Vagina (tissue), 2 donors: Measurements from ENCODE around the gene ZBED5. TPM values are rescaled to one million over a fixed set of nuclear protein-coding genes. Genes with fewer than 3 reads are reported as not detected.

Experiments
- DNase-seq, 2 donors: peaks; one replicate each; pipeline ENCODE4 v3.0.0-alpha.2; 2017; ENCODE audit errors: extremely low spot score in 2 of 2
- H3K27ac ChIP-seq: fragments of 200-600 bp; sonication (generic); one replicate; pipeline ENCODE4 v1.5.1; 2019
- H3K27me3 ChIP-seq: fragments of 200-600 bp; sonication (generic); one replicate; pipeline ENCODE4 v1.5.1; 2019
- H3K36me3 ChIP-seq, 2 donors: fragments of 200-600 bp; sonication (generic); one replicate each; pipeline ENCODE4 v1.5.1; 2017 to 2019
- H3K4me1 ChIP-seq: fragments of 200-600 bp; sonication (generic); one replicate; pipeline ENCODE4 v1.5.1; 2019
- H3K4me3 ChIP-seq, 2 donors: fragments of 200-600 bp; sonication (generic); 1 replicate in 1 of 2; 2 replicates in 1 of 2; pipeline ENCODE4 v1.5.1; 2016 to 2019
- H3K9me3 ChIP-seq: fragments of 200-600 bp; sonication (generic); one replicate; pipeline ENCODE4 v1.5.1; 2019
- POLR2A ChIP-seq, 2 donors: fragments of 450-650 bp; IDR thresholded peaks; one replicate each; pipeline ENCODE4 v1.6.1; 2017; ENCODE audit warnings: antibody characterized with exemption in 2 of 2, mild to moderate bottlenecking in 2 of 2, moderate library complexity in 2 of 2
- POLR2AphosphoS5 ChIP-seq, 2 donors: sonication (generic); formaldehyde crosslinking; IDR thresholded peaks; one replicate each; pipeline ENCODE4 v1.9.0; 2017; ENCODE audit warnings: antibody characterized with exemption in 2 of 2, mild to moderate bottlenecking in 2 of 2, low read depth in 1 of 2; ENCODE audit not compliant: insufficient read depth in 1 of 2
- intact Hi-C: fragments of 100-400 bp; cut with DNase I; formaldehyde crosslinking; loops from one replicate; pipeline ENCODE4 v1.15.1; 2023
- total RNA-seq: library from RNA; depleted of rRNA; stranded (reverse); fragments of >200 nt; gene quantifications from one replicate; pipeline ENCODE4 v1.2.3, GENCODE V29; 2016
- TF ChIP-seq, protein P1 (sequence below), 3 experiments: fragments of 450-650 bp in 2 of 3; fragments of 200-600 bp in 1 of 3; sonication (generic) in 1 of 3; IDR thresholded peaks; one replicate each; pipeline ENCODE4 v1.5.1; 2017 to 2019; ENCODE audit warnings: antibody characterized with exemption in 3 of 3, mild to moderate bottlenecking in 2 of 3, moderate library complexity in 2 of 3

The ZBED5 gene
- total RNA-seq, 1 donor from 2014 or later, result 40.8 TPM

DNA sequence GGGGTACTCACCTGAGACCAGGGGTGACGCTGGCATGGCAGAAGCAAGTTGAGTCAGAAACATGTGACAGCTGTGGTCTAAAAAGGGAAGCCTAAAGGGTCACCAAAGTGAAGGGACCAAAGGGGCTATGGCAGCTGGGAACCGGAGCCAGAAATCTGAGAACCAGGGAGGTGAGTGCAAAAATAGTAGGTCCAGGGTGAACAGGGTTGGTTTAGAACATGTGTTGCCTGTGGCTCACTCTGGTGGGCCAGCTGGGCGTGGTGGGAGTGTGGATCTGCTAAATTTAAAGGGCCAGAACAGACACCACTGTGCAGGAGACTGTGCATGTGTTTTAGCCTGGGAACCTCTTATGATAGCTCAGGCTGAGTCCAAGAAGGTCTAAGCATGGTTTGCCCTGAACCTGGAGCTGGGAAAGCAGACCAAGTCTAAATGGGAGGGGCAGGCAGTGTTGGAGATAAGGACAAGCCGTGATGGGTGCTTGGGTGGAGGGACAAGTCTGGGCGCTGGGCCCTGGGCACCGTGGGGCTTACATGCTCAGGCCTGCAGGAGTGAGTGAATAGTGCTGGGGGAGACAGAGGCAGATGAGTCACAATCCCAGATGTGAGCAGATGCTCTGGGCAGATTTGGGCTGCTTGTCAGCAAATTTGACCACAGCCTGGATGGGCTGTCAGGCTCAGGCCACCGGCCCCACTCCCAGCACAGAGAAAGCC is 41.4 kb upstream of the ZBED5 start:
- H3K4me3 ChIP-seq, result no peak overlapping the region
- TF ChIP-seq, protein P1, sequence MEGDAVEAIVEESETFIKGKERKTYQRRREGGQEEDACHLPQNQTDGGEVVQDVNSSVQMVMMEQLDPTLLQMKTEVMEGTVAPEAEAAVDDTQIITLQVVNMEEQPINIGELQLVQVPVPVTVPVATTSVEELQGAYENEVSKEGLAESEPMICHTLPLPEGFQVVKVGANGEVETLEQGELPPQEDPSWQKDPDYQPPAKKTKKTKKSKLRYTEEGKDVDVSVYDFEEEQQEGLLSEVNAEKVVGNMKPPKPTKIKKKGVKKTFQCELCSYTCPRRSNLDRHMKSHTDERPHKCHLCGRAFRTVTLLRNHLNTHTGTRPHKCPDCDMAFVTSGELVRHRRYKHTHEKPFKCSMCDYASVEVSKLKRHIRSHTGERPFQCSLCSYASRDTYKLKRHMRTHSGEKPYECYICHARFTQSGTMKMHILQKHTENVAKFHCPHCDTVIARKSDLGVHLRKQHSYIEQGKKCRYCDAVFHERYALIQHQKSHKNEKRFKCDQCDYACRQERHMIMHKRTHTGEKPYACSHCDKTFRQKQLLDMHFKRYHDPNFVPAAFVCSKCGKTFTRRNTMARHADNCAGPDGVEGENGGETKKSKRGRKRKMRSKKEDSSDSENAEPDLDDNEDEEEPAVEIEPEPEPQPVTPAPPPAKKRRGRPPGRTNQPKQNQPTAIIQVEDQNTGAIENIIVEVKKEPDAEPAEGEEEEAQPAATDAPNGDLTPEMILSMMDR (IDR thresholded peaks at IDR 0.05), result no peak
- TF ChIP-seq POLR2AphosphoS5 (IDR thresholded peaks at IDR 0.05; ENCODE audit: insufficient read depth in 1 of 2, low read depth in 1 of 2) (peak in 1 of 2 donors; percentile 84), POLR2A (IDR thresholded peaks at IDR 0.05) (no peak)
- H3K4me1 ChIP-seq, result peaks cover 48% of the 10 kb centered on the region
- H3K27me3 ChIP-seq, result no peaks in the 10 kb centered on the region
- intact Hi-C loops, result no loop called here
- H3K36me3 ChIP-seq, result no peaks in the 10 kb centered on the region
- peak overlapping the region; percentile 87 for H3K27ac ChIP-seq
- DNase-seq, result peak in 1 of 2 donors; percentile 94
- H3K9me3 ChIP-seq, result no peaks in the 10 kb centered on the region

DNA sequence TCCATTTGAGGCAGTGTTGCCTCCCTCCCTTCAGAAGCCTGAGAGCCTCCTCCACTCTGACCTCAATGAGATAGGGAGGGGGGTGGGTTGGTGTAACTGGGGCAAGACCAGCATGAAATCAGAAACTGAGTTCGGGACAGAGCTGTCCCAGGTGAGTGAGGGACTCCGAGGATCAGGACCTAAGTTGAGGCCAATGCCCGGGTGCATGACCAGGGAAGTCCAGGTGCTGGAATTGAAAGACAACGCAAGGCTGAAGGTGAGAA is 40.8 kb upstream of the ZBED5 start:
- DNase-seq, result no peak
- H3K27ac ChIP-seq, result peak overlapping the region; percentile 87
- H3K9me3 ChIP-seq, result no peaks in the 10 kb centered on the region
- intact Hi-C loops, result no loop called here
- no peak overlapping the region for H3K4me3 ChIP-seq
- H3K4me1 ChIP-seq, result peaks cover 48% of the 10 kb centered on the region
- TF ChIP-seq POLR2AphosphoS5 (IDR thresholded peaks at IDR 0.05; ENCODE audit: insufficient read depth in 1 of 2, low read depth in 1 of 2) (no peak), POLR2A (IDR thresholded peaks at IDR 0.05) (no peak)
- TF ChIP-seq, protein P1 (IDR thresholded peaks at IDR 0.05), result no peak
- H3K36me3 ChIP-seq, result no peaks in the 10 kb centered on the region
- H3K27me3 ChIP-seq, result no peaks in the 10 kb centered on the region

DNA sequence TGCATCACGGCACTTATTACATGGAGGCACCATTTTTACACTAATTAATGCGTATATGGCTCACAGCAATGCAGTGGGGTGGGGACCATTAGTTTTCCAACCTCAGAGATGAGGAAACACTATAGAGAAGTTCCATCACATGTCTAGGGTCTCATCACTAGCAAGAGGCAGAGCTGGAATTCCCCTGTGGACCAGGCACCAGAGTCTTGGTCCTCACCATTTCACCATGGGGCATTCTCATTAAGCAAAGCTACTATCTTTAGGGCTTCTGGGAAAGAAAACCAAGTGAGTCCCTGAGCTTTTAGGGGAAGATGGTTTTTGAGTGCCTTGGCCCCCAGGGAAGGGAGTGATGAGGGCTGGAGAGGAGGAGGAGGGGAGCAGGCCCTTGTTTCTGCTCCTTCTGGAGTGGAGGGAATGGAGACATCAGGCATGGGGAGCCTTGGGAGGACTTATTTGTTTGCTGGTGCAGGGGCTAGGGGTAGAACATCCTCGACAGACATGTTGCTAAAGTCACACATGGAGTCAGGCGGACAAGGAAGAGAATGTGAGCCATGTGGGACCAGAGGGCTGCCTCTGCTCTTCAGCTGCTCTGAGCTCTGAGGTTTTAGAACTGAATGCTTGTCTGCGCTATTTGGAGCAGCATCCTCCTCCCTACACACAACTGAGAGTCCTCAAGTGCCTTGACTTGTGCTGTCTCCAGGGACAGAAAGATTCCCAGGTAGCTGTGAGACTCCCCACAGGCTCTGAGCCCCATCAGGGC is 40.3 kb upstream of the ZBED5 start:
- no peak overlapping the region for H3K4me3 ChIP-seq
- H3K36me3 ChIP-seq, result no peaks in the 10 kb centered on the region
- no peaks in the 10 kb centered on the region for H3K27me3 ChIP-seq
- peaks cover 48% of the 10 kb centered on the region for H3K4me1 ChIP-seq
- no peak for DNase-seq
- peak overlapping the region; percentile 87 for H3K27ac ChIP-seq
- TF ChIP-seq, protein P1 (IDR thresholded peaks at IDR 0.05), result no peak
- TF ChIP-seq POLR2A (IDR thresholded peaks at IDR 0.05), result no peak
- TF ChIP-seq POLR2AphosphoS5 (IDR thresholded peaks at IDR 0.05; ENCODE audit: insufficient read depth in 1 of 2, low read depth in 1 of 2), result no peak
- no peaks in the 10 kb centered on the region for H3K9me3 ChIP-seq
- intact Hi-C loops, result no loop called here

DNA sequence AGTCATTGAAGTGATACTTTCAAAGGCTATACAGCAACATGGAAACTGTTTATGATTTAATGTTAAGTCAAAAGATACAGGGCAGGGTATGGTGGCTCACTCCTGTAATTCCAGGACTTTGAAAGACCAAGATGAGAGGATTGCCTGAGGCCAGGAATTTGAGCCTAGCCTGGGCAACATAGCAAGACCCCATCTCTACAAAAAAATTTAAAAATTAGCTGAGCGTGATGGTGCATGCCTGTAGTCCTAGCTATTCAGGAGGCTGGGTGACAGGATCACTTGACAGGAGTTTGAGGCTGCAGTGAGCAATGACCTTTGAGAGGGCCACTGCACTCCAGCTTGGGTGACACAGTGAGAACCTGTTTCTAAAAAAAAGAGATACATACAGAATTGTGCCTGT is 39.3 kb upstream of the ZBED5 start:
- DNase-seq, result no peak
- intact Hi-C loops, result no loop called here
- TF ChIP-seq, protein P1 (IDR thresholded peaks at IDR 0.05), result no peak
- no peak for TF ChIP-seq POLR2AphosphoS5 (IDR thresholded peaks at IDR 0.05; ENCODE audit: insufficient read depth in 1 of 2, low read depth in 1 of 2)
- TF ChIP-seq POLR2A (IDR thresholded peaks at IDR 0.05), result no peak
- no peaks in the 10 kb centered on the region for H3K36me3 ChIP-seq
- H3K27ac ChIP-seq, result no peak overlapping the region
- H3K4me3 ChIP-seq, result no peak overlapping the region
- no peaks in the 10 kb centered on the region for H3K27me3 ChIP-seq
- no peaks in the 10 kb centered on the region for H3K9me3 ChIP-seq
- H3K4me1 ChIP-seq, result peaks cover 43% of the 10 kb centered on the region

DNA sequence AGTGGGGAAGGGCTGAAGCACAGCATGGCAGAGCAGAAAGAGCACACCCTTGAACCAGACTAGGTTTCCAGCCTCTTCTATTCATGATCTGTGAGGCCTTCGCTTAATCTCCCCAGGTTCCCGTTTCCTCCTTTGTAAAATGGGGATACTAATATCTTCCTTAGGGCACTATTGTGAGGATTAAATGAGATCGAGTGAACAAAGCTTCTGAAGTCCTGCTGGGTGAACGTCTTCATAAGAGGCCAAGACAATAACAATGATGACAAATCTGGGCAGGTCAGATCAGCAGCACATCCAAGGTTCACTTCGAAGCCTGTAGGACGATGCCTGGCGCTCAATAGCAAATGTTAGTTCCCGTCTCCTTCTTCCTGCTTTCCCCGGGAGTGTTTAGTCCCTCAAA is 38.6 kb upstream of the ZBED5 start:
- no peaks in the 10 kb centered on the region for H3K36me3 ChIP-seq
- no peak overlapping the region for H3K27ac ChIP-seq
- no peak overlapping the region for H3K4me3 ChIP-seq
- TF ChIP-seq POLR2AphosphoS5 (IDR thresholded peaks at IDR 0.05; ENCODE audit: insufficient read depth in 1 of 2, low read depth in 1 of 2), result peak in 1 of 2 donors; percentile 62
- TF ChIP-seq, protein P1 (IDR thresholded peaks at IDR 0.05), result no peak
- no peak for TF ChIP-seq POLR2A (IDR thresholded peaks at IDR 0.05)
- no peaks in the 10 kb centered on the region for H3K27me3 ChIP-seq
- intact Hi-C loops, result no loop called here
- H3K4me1 ChIP-seq, result peaks cover 37% of the 10 kb centered on the region
- H3K9me3 ChIP-seq, result no peaks in the 10 kb centered on the region
- DNase-seq, result no peak
